DOHH2 (cell line): Measurements from ENCODE around the gene B4GALNT3.

Experiments used
- CTCF ChIP-seq: fragments of 200-600 bp; sonication (generic); IDR thresholded peaks from one replicate; pipeline ENCODE4 v1.5.1; 2014; ENCODE audit warnings: antibody characterized with exemption, mild to moderate bottlenecking, low read depth, low read length; ENCODE audit not compliant: poor library complexity, severe bottlenecking
- EZH2phosphoT487 ChIP-seq: fragments of 200-600 bp; sonication (generic); IDR thresholded peaks from 2 replicates; pipeline ENCODE4 v1.6.1; 2017; ENCODE audit warnings: borderline replicate concordance, mild to moderate bottlenecking, antibody characterized with exemption, low read length, moderate library complexity, mixed read lengths

GRCh38 chr12:612293-612692 is 152.6 kb downstream of the B4GALNT3 start:
- TF ChIP-seq CTCF (no peak), EZH2phosphoT487 (no peak)
